IPS-15b (cell line): ENCODE measurements around the gene AFAP1L1.

Experiments
- H3K27me3 ChIP-seq: one replicate; pipeline ENCODE4 v1.6.1; 2013; ENCODE audit warnings: low read length; ENCODE audit not compliant: control insufficient read depth, insufficient read depth
- H3K36me3 ChIP-seq: one replicate; pipeline ENCODE4 v1.6.1; 2013; ENCODE audit warnings: low read length; ENCODE audit not compliant: control insufficient read depth, insufficient read depth
- H3K4me1 ChIP-seq: one replicate; pipeline ENCODE4 v1.6.1; 2013; ENCODE audit warnings: mild to moderate bottlenecking, low read length; ENCODE audit not compliant: control insufficient read depth, insufficient read depth
- H3K4me3 ChIP-seq: one replicate; pipeline ENCODE4 v1.5.1; 2013; ENCODE audit warnings: low read depth, low read length
- H3K9ac ChIP-seq: one replicate; pipeline ENCODE4 v1.6.1; 2013; ENCODE audit warnings: low read depth, mild to moderate bottlenecking, low read length
- H3K9me3 ChIP-seq: one replicate; pipeline ENCODE4 v1.6.1; 2013; ENCODE audit warnings: mild to moderate bottlenecking, low read length; ENCODE audit not compliant: control insufficient read depth, insufficient read depth

The AFAP1L1 gene

DNA sequence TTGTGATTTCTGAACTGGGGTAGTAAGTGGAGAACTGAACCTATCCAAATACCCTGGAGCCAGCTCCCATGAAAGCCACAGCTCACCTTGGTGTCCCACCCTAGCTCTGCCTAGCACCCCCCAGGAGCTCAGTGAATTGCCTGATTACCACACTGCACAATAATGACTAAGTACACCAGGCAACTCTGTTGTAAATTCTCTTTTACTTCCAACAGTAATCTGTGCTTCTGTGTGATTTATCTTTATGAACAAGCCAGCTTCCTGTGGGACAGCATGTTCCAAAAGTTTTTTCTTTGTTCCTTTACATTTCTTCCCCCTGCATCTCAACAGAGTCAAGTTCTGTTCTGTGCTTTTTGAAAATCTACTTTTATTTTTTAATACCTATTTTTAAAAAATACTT lies 51.6 kb downstream of the AFAP1L1 start:
- Histone ChIP-seq H3K4me1 (peaks cover 3% of the 10 kb centered on the region), H3K27me3 (no peaks in the 10 kb centered on the region), H3K9me3 (no peaks in the 10 kb centered on the region), H3K9ac (no peak overlapping the region), H3K4me3 (no peak overlapping the region), H3K36me3 (no peaks in the 10 kb centered on the region)

DNA sequence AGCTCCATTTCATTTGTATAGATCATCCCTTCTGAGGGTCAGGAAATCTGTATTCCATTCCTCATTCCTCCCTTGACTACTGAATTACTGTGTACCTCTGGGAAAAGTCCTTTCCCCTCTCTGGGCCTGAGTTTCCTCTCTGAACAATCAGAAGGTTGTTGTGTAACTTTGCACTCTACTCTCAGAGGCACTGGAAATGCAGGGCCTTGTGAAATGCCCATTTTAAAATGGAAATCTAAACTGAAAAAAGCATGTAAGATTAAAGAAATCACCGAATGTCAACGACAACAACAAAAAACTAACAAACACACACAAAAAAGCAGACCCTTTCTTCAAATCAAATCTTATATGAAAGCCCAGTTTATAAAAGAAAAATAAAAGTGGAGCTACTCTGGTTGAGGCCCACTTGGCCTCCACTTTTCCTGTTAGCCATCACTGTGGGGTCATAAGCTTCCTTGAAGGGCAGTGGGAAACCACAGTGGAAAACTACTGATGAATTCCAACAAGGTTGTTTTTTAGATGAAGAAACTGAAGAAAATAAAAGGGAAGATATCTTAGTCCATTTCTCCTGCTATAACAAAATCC lies 52.1 kb downstream of the AFAP1L1 start:
- Histone ChIP-seq H3K4me3 (no peak overlapping the region), H3K27me3 (no peaks in the 10 kb centered on the region), H3K9me3 (no peaks in the 10 kb centered on the region), H3K9ac (no peak overlapping the region), H3K4me1 (peaks cover 3% of the 10 kb centered on the region), H3K36me3 (no peaks in the 10 kb centered on the region)

DNA sequence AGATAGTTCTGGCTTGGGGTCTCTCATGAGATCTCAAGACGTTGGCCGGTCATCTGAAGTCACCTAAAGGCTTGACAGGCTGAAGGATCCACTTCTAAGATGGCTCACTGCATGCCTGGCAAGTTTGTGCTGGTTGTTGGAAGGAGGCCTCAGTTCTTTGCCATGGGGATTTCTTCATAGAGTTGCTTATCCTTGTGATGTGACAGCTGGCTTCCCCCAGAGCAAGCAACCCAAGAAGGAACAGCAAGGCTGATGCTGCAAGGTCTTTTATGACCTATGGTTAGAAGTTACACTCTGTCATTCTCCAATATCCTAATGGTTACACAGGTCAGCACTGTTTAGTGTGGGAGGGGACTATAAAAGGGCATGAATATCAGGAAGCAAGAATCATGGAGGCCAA lies 53.0 kb downstream of the AFAP1L1 start:
- no peak overlapping the region for H3K4me3 ChIP-seq
- no peaks in the 10 kb centered on the region for H3K36me3 ChIP-seq
- H3K9me3 ChIP-seq: no peaks in the 10 kb centered on the region
- H3K4me1 ChIP-seq: peaks cover 3% of the 10 kb centered on the region
- H3K27me3 ChIP-seq: no peaks in the 10 kb centered on the region
- H3K9ac ChIP-seq: no peak overlapping the region

DNA sequence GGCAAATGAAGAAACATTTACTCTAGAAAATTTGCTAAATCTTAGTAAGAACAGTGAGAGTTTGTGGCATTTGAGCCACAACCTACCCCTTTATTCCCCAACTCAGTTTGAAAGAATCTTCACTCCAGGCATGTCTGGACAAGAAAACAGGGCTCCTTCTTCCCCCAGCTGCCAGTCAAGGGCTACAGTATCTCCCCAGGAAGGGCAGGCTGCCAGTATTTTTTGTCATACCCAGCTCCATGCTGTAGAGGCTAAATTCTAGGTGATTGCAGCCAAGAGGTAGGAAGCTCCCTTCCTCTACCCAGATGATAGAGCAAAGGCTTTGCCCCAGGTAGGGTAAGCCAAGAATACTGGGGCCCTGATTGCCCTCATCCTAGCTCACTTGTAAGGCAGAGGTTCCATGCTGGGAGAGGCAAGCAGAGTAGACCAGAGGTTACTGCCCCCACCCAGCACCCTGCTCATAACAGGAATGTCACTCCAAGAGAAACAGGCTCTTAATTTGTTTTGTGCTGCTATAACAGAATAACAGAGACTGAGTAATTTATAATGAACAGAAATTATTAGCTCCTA lies 53.6 kb downstream of the AFAP1L1 start:
- no peaks in the 10 kb centered on the region for H3K36me3 ChIP-seq
- H3K4me3 ChIP-seq: no peak overlapping the region
- H3K27me3 ChIP-seq: no peaks in the 10 kb centered on the region
- H3K4me1 ChIP-seq: peaks cover 3% of the 10 kb centered on the region
- no peak overlapping the region for H3K9ac ChIP-seq
- H3K9me3 ChIP-seq: no peaks in the 10 kb centered on the region

DNA sequence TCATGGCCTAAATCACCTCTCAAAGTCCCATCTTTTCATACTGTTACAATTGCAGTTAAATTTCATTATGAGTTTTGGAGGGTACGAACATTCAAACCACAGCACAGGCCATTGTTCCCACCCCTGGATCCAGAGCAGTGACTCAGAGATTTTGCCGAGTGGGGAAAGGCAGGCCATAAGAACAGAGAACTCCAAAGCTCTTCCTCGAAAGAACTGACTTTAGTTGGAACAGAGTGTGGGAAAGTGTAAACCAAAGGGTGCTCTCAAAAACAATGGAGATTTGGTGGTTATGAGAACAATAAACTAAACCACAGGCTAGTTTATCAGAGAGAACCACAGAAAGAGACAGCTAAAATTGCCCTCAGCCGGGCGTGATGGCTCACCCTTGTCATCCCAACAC lies 54.2 kb downstream of the AFAP1L1 start:
- H3K9me3 ChIP-seq: no peaks in the 10 kb centered on the region
- H3K4me1 ChIP-seq: peaks cover 3% of the 10 kb centered on the region
- no peaks in the 10 kb centered on the region for H3K27me3 ChIP-seq
- no peak overlapping the region for H3K4me3 ChIP-seq
- H3K9ac ChIP-seq: no peak overlapping the region
- H3K36me3 ChIP-seq: no peaks in the 10 kb centered on the region

DNA sequence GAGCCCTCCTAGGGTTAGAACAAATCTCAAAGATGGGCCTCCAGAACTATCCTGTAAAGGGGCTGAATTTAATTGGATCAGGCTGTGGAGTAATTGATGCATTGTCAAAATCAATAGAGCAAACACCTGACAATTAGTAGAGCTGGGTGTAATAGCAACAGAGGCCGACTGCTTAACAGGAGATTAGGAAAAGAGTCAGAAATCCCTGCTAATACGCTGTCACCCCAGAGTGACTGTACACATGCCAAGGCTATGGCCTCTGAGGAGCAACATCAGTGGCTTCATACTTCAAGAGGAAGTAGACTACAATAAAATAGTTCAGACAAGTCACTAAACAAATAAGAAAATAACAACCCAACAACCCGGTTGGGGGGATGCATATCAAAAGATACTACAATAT lies 55.0 kb downstream of the AFAP1L1 start:
- Histone ChIP-seq H3K9me3 (no peaks in the 10 kb centered on the region), H3K9ac (no peak overlapping the region), H3K27me3 (no peaks in the 10 kb centered on the region), H3K4me1 (peaks cover 3% of the 10 kb centered on the region), H3K4me3 (no peak overlapping the region), H3K36me3 (no peaks in the 10 kb centered on the region)

DNA sequence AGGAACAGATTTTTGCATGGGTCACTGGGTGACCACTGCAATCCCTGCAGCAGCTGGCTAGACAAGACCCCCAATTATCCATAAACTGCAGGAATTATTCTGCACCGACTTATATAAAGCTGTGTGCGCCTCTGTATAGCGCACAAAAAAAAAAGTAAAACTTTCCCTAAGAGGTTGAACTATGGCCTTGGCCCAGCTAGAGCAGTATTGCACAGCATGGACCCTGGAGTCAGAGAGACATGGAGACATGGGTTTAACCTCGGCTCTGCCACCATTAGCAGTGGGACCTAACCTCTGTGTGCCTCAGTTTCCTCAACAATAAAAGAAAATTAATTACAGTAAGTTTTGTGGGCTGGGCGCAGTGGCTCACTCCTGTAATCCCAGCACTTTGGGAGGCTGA lies 56.5 kb downstream of the AFAP1L1 start:
- H3K4me3 ChIP-seq: no peak overlapping the region
- no peaks in the 10 kb centered on the region for H3K9me3 ChIP-seq
- no peak overlapping the region for H3K9ac ChIP-seq
- H3K36me3 ChIP-seq: no peaks in the 10 kb centered on the region
- H3K27me3 ChIP-seq: no peaks in the 10 kb centered on the region
- no peaks in the 10 kb centered on the region for H3K4me1 ChIP-seq

DNA sequence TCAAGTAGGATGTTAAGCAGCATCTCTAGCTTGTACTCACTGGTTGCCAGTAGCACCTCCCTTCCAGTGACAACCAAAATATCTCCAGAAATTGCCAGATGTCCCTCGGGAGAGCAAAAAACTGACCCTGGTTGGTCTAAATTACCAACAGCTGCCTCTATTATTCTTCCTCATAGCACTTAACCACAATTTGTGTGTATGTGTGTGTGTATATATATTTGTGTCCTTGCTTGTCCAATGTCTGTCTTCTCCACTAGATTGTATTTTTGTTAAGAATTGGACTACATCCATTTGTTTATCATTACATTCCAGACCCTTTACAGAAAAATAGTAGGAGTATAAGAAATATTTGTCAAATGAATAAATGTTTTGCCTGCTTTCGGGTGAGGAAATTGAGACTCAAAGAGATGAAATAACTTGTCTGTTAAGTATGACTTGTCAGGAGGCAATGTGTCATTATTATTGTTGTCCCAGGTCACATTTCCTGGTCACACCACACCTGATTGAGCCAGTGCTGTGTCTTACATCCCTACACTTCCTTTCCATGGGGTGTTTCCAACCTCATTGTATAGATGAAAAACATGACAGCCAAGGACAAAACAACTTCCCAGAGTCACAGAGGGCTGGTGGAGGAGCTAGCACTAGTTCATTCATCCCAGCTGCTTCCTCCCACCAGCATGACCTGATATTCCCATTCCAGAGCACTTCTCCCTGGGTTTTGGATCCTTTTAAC lies 62.2 kb downstream of the AFAP1L1 start:
- H3K4me1 ChIP-seq: no peaks in the 10 kb centered on the region
- H3K36me3 ChIP-seq: no peaks in the 10 kb centered on the region
- H3K9me3 ChIP-seq: no peaks in the 10 kb centered on the region

DNA sequence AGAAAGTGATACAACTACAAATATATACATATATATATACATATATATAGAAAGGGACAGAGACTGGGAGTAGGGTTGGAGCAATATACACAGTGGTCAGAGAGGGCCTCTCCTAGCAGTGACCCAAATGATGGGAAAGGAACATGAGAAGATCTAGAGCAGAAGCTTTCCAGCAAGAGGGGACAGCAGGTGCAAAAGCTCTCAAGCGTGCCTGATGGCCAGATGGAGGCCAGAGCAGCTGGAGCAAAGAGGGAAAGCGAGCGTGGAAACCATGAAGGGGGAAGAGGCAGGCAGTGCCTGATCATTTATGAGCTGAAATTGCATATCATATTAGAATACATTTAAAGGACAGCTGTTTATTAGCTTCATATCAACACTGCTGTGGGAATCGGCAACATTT lies 66.1 kb downstream of the AFAP1L1 start:
- H3K36me3 ChIP-seq: no peaks in the 10 kb centered on the region
- no peaks in the 10 kb centered on the region for H3K9me3 ChIP-seq
- no peak overlapping the region for H3K4me3 ChIP-seq
- no peaks in the 10 kb centered on the region for H3K27me3 ChIP-seq
- H3K4me1 ChIP-seq: no peaks in the 10 kb centered on the region
- H3K9ac ChIP-seq: no peak overlapping the region

More for the DNA sequence above, 62.2 kb downstream of the AFAP1L1 start:
- Histone ChIP-seq H3K9ac (no peak overlapping the region), H3K27me3 (no peaks in the 10 kb centered on the region), H3K4me3 (no peak overlapping the region)

DNA sequence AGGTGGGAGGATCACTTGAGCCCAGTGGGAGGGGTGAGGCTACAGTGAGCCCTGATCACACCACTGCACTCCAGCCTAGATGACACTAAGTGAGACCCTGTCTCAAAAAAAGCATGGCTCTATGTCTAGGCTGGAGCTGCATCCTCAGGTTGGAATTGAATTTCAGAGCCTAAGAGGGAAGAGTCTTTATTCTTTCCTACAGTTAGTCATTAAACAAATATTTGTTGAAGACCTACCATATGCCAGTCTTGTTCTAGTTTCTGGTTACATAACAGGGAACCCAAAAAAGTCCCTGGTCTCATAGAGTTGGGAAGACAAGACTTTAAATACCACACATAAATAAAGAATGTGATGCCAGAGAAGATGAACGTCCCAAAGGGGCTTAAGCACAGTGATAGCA lies 66.7 kb downstream of the AFAP1L1 start:
- H3K27me3 ChIP-seq: no peaks in the 10 kb centered on the region
- no peak overlapping the region for H3K4me3 ChIP-seq
- no peaks in the 10 kb centered on the region for H3K9me3 ChIP-seq
- no peak overlapping the region for H3K9ac ChIP-seq
- no peaks in the 10 kb centered on the region for H3K36me3 ChIP-seq
- H3K4me1 ChIP-seq: no peaks in the 10 kb centered on the region

DNA sequence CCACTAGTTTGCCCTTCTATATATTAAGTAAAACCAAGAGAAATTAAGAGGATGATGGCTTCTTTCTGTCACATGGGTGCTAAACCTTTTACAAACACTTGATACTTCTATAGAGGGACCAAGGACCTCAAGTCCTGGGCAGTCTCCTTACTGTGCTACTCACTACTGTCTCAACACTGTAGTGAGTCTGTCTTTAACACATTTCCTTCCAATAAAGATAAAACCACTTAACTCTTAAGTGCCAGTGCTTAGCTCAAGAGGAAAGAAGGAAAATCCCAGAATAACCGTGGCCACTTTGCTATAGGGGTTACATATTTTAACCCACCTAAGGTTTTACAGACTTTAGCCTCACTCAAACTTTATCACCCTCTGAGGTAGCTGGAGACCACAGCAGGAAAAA lies 69.3 kb downstream of the AFAP1L1 start:
- H3K4me1 ChIP-seq: no peaks in the 10 kb centered on the region
- H3K9me3 ChIP-seq: no peaks in the 10 kb centered on the region
- no peak overlapping the region for H3K4me3 ChIP-seq
- H3K27me3 ChIP-seq: no peaks in the 10 kb centered on the region
- no peak overlapping the region for H3K9ac ChIP-seq
- no peaks in the 10 kb centered on the region for H3K36me3 ChIP-seq

DNA sequence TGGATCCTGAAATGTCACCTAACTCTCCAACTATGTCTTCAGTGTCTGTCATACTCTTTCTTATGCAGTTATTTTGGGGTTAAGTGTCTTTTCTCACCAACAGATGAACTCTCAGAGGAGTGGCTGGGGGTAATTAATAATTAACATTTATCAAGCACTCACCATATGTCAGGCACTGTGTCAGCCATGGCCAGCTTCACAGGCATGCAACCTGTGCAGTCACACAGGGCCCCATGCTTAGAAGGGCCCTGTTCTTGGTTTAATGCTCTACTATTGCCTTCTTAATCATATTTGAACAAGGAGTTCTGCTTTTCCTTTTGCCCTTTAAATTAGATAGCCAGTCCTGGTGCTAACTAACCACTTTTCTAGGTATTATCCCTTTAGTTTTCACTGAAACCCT lies 70.2 kb downstream of the AFAP1L1 start:
- Histone ChIP-seq H3K27me3 (no peaks in the 10 kb centered on the region), H3K36me3 (no peaks in the 10 kb centered on the region), H3K4me1 (no peaks in the 10 kb centered on the region), H3K9ac (no peak overlapping the region), H3K9me3 (no peaks in the 10 kb centered on the region), H3K4me3 (no peak overlapping the region)
